ENCODE data around the gene CUL3. TPM values are rescaled to one million over a fixed set of nuclear protein-coding genes. Genes with fewer than 3 reads are reported as not detected.
"Not testable (repeated sequence)": the region's sequence is repeated elsewhere in the genome, so short reads cannot be mapped to it uniquely, and the experiment has no call there.

The CUL3 gene
- total RNA-seq, 2 experiments from 2014 or later = 115 TPM

- no peaks in the 10 kb centered on the region for H3K9me3 Mint-ChIP-seq
- no peak for TF ChIP-seq CTCF (IDR thresholded peaks at IDR 0.05)
- Histone ChIP-seq H3K27me3 (ENCODE audit: control insufficient read depth in 1 of 2, insufficient read depth in 2 of 2, low read length in 2 of 2) (no peaks in the 10 kb centered on the region), H3K4me1 (ENCODE audit: insufficient read depth, low read length) (no peaks in the 10 kb centered on the region), H3K9me3 (ENCODE audit: control insufficient read depth in 1 of 2, insufficient read depth in 1 of 2, low read length in 2 of 2) (no peaks in the 10 kb centered on the region), H3K36me3 (ENCODE audit: insufficient read depth, low read length) (no peaks in the 10 kb centered on the region), H3K27ac (ENCODE audit: low read depth in 1 of 2, low read length in 2 of 2) (no peak overlapping the region), H3K4me3 (ENCODE audit: low read length) (no peak overlapping the region)
- no peak overlapping the region for H3K4me3 Mint-ChIP-seq
- ChIA-PET CTCF (no interaction called here), POLR2A (no interaction called here)
- no peaks in the 10 kb centered on the region for H3K36me3 Mint-ChIP-seq (ENCODE audit: low read depth)
- DNase-seq (no peak), ATAC-seq (ENCODE audit: poor library complexity) (no peak)
- no peaks in the 10 kb centered on the region for H3K4me1 Mint-ChIP-seq (ENCODE audit: low read depth)
- intact Hi-C loops (cut with DNase I, micrococcal nuclease) = no loop called here
- no peak overlapping the region for H3K27ac Mint-ChIP-seq
- H3K27me3 Mint-ChIP-seq = peaks cover 4% of the 10 kb centered on the region
These were observed 26.8 kb upstream of the CUL3 start for GRCh38 chr2:224611938-224612337.

GRCh38 chr2:224608104-224608503 lies 22.9 kb upstream of the CUL3 start:
- Mint-ChIP-seq H3K9me3 (no peaks in the 10 kb centered on the region), H3K27me3 (peaks cover 6% of the 10 kb centered on the region), H3K4me3 (no peak overlapping the region), H3K36me3 (ENCODE audit: low read depth) (no peaks in the 10 kb centered on the region), H3K27ac (no peak overlapping the region), H3K4me1 (ENCODE audit: low read depth) (peaks cover under 1% of the 10 kb centered on the region)
- Histone ChIP-seq H3K27ac (ENCODE audit: low read depth in 1 of 2, low read length in 2 of 2) (no peak overlapping the region), H3K36me3 (ENCODE audit: insufficient read depth, low read length) (no peaks in the 10 kb centered on the region), H3K27me3 (ENCODE audit: control insufficient read depth in 1 of 2, insufficient read depth in 2 of 2, low read length in 2 of 2) (no peaks in the 10 kb centered on the region), H3K4me1 (ENCODE audit: insufficient read depth, low read length) (no peaks in the 10 kb centered on the region), H3K4me3 (ENCODE audit: low read length) (no peak overlapping the region), H3K9me3 (ENCODE audit: control insufficient read depth in 1 of 2, insufficient read depth in 1 of 2, low read length in 2 of 2) (peaks cover 0 to 8% of the 10 kb centered on the region in 2 experiments)
- intact Hi-C loops (cut with DNase I, micrococcal nuclease) = no loop called here
- DNase-seq (no peak), ATAC-seq (ENCODE audit: poor library complexity) (no peak)
- no peak for TF ChIP-seq CTCF (IDR thresholded peaks at IDR 0.05)
- ChIA-PET POLR2A (no interaction called here), CTCF (no interaction called here)

DNA sequence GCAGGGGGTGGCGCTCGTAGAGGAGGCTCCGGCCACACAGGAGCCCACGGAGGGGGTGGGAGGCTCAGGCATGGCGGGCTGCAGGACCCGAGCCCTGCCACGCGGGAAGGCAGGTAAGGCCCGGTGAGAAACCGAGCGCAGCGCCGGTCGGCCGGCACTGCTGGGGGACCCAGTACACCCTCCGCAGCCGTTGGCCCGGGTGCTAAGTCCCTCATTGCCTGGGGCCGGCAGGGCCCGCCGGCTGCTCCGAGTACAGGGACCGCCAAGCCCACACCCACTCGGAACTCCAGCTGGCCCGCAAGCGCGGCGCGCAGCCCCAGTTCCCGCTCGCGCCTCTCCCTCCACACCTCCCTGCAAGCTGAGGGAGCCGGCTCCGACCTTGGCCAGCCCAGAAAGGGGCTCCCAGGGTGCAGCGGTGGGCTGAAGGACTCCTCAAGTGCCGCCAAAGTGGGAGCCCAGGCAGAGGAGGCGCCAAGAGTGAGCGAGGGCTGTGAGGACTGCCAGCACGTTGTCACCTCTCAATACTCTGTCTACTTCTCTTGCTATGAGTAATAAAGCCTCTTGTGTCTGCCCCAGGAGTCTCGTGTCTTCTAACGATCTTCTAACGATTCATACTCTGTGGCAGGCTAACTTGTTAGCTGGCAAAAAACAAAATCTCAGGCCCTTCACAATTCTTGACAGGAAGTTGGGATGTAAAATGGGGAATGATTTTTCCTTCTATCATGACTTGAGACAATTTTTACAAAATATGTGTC lies 18.8 kb upstream of the CUL3 start:
- H3K4me3 Mint-ChIP-seq; H3K9me3 ChIP-seq (ENCODE audit: control insufficient read depth in 1 of 2, insufficient read depth in 1 of 2, low read length in 2 of 2); H3K36me3 ChIP-seq (ENCODE audit: insufficient read depth, low read length); H3K36me3 Mint-ChIP-seq (ENCODE audit: low read depth); H3K9me3 Mint-ChIP-seq; H3K4me1 ChIP-seq (ENCODE audit: insufficient read depth, low read length); ATAC-seq (ENCODE audit: poor library complexity); DNase-seq; intact Hi-C loops (cut with DNase I, micrococcal nuclease); H3K4me3 ChIP-seq (ENCODE audit: low read length); H3K27ac ChIP-seq (ENCODE audit: low read depth in 1 of 2, low read length in 2 of 2); H3K27me3 ChIP-seq (ENCODE audit: control insufficient read depth in 1 of 2, insufficient read depth in 2 of 2, low read length in 2 of 2); CTCF ChIA-PET; H3K27ac Mint-ChIP-seq: not testable (repeated sequence)
- Mint-ChIP-seq H3K4me1 (ENCODE audit: low read depth) (peaks cover 12% of the 10 kb centered on the region), H3K27me3 (peaks cover 14% of the 10 kb centered on the region)
- POLR2A ChIA-PET = interaction anchor here (0.6 kb wide), 1 partner anchor 30 kb away, joined by 4 read pairs; no protein-coding TSS in a partner anchor

DNA sequence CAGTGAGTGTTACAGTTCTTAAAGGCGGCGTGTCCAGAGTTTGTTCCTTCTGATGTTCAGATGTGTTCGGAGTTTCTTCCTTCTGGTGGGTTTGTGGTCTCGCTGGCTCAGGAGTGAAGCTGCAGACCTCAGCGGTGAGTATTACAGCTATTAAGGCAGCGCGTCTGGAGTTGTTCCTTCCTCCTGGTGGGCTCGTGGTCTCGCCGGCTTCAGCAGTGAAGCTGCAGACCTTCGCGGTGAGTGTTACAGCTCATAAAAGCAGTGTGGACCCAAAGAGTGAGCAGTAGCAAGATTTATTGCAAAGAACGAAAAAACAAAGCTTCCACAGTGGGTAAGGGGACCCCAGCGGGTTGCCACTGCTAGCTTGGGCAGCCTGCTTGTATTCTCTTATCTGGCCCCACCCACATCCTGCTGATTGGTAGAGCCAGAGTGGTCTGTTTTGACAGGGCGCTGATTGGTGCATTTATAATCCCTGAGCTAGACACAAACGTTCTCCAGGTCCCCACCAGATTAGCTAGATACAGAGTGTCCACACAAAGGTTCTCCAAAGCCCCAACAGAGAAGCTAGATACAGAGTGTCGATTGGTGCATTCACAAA lies 17.7 kb upstream of the CUL3 start:
- H3K9me3 ChIP-seq (ENCODE audit: control insufficient read depth in 1 of 2, insufficient read depth in 1 of 2, low read length in 2 of 2); CTCF ChIA-PET; H3K36me3 Mint-ChIP-seq (ENCODE audit: low read depth); H3K27me3 Mint-ChIP-seq; H3K4me1 ChIP-seq (ENCODE audit: insufficient read depth, low read length); H3K36me3 ChIP-seq (ENCODE audit: insufficient read depth, low read length); H3K27ac Mint-ChIP-seq; H3K27me3 ChIP-seq (ENCODE audit: control insufficient read depth in 1 of 2, insufficient read depth in 2 of 2, low read length in 2 of 2); ATAC-seq (ENCODE audit: poor library complexity); H3K9me3 Mint-ChIP-seq; H3K27ac ChIP-seq (ENCODE audit: low read depth in 1 of 2, low read length in 2 of 2); intact Hi-C loops (cut with DNase I, micrococcal nuclease): not testable (repeated sequence)
- DNase-seq = peak in 1 of 14 experiments; percentile 7
- H3K4me3 ChIP-seq (ENCODE audit: low read length) = peak overlapping the region; percentile 37
- Mint-ChIP-seq H3K4me3 (peak overlapping the region; percentile 71), H3K4me1 (ENCODE audit: low read depth) (peaks cover 12% of the 10 kb centered on the region)
- POLR2A ChIA-PET = interaction anchor here (2.7 kb wide), 1 partner anchor 17 kb away, joined by 14 read pairs; the partner anchor contains the start of gene CUL3

Measured in CD4-positive, alpha-beta T cell (primary cell).